Stromal cell of bone marrow (primary cell): ENCODE data around the gene PKIG.
"Not testable (repeated sequence)": the region's sequence is repeated elsewhere in the genome, so short reads cannot be mapped to it uniquely, and the experiment has no call there.

Experiments used
- DNase-seq: peaks from one replicate; pipeline ENCODE4 v3.0.0-alpha.2; 2012; ENCODE audit warnings: low read depth

The PKIG gene

DNA sequence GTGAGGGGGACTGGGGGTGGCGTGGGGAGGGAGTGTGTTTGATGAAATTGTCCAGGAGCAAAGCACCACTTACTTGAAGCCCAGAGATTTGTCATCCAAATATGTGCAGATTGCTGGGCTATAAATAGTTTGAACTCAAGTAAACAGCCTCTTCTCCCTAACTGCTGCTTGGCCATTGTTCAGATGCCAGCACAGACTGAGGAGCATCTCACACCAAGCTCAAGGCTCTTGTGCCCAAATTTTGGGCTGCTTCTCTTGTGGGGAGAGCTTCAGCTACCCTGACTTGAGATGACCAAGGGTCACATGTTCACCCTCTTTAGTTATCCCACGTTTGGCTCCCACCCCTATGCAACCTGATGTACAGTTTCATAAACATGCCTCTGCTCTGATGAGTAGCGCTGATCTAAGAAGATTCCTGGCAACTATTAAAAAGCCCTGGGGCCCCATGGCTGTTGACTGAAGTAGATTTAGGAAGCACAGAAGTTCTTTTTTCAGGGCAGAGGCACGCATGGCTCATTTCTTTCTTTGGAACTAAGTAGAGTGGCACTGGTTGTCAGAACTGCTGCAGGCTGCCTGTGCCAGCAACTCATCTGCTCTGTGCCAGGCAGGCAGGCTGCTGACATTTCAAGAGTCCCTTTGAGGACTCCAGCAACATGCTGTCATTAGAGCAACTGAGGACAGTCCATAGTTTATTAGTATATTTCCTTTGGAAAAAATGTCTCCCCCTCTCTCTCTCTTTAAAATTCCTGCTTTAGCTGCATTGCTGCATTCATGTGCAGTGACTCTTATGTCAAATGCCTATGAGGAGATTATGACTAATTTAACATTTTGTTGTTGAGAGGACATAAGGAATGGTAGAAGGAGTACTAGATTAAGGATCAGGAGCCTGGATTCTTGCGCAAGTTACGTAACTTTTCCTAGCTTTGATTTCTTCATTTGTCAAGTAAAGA is 9.6 kb upstream of the PKIG start:
- DNase-seq = peak; percentile 80

DNA sequence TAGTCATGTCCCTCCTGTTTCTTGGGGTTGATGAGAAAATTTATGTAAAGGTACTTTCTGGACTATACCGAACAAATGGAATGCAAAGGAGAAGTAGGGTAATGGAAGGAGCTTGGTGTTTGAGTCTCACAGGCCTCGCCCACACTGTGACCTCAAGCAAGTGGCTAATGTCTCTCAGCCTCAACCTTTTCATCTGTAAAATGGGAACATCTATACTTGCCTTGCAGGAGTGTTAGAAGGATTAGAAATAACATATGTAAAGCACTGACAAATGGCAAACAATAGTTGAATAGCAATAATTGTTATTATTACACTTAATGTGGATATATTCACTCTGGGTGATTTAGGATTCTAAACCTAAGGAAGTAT is 8.9 kb upstream of the PKIG start:
- no peak for DNase-seq

DNA sequence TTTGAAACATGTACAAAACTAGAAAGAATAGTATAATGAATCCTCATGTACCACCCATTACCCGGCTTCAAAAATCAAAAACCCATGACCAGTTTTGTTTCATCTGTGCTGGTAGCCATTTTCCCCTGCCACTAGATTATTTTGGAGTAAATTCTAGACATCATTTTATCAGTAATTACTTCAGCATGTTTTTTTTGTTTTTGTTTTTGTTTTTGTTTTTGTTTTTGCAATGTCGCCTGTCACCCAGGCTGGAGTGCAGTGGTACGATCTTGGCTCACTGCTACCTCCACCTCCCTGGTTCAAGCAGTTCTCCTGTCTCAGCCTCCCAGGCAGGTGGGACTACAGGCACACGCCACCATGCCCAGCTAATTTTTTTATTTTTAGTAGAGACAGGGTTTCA is 8.0 kb upstream of the PKIG start:
- no peak for DNase-seq

DNA sequence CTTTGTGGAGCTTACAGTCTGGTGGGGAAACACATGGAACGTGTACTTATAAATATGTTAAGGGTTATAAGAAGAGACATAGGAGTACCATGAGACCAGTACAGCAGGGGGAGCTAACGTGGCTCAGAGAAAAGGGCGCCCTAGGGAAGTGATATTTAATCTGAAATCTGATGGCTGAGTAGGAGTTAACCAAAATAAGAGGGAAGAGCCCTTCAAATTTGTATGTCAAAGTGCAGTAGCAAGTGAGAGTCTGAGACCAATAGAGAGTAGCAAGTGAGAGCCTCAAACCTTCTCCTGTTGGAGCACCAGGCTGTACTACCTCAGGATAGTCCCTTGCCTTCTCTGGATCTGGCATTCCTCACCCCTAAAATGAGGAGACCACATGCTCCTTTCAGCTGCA is 6.1 kb upstream of the PKIG start:
- peak; percentile 64 for DNase-seq

DNA sequence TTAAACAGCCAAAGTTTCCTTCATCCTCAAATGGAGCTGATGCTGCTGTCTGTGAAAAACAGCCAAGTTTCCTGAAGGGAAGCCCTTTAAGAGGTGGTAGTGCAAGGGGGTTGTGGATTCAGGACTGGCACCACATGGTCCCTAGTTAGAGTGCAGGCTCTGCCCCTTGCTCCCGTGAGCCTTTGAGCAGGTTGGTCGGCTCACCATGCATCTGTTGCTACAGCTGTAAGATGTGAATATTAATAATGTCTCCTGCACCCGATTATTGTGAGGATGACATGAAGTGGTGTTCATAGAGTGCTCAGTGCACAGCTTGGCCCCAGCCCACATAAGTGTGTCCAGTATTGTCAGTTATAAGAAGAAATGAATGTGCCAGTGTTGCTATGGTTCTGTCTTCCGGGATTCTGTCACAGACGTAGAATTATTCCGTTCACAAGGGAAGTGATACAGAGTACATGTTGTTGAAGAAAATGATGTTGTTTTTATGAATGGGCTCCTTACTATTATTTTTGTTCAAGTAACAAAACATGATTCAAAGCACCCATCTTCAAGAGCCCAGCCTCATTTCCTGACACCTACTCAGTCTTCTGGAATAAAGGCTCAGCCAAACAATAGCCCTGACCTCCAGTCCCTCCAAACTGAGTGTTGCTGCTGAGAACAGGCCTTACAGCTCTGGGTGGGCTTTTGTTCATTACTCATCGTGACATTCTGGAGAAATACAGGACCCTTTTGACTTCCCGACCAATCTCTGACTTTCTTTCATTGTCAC is 2.9 kb upstream of the PKIG start:
- DNase-seq = no peak

DNA sequence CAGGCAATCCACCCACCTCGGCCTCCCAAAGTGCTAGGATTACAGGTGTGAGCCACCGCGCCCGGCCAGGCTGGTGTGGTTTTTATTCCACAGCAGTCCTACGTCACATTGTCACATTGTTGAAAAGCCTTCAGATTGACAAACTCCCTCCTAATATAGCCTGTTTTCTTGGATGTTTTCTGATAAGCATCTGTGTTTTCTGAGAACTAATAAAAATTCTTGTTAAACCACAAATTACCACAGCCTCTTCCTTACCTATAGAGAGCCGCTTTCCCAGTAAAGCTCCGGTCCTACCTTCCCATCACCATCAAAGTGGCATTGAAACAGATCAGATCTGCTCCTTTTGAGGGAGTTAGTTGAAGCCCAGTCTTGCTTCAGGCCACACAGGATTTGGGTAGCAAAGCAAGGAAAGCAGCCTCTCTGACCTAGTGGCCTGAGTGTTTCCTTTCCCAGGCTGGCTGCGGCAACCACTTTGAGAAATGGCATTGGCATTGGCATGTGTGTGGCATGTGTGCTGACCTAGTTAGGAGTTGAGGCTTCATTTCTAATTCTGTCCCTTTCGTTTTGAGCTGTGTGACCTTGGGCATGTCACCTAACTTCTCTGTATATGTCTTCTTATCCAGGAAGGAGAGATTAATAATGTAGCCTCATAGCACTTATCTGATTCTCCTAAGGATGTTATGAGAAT is 1.7 kb upstream of the PKIG start:
- DNase-seq = no peak

DNA sequence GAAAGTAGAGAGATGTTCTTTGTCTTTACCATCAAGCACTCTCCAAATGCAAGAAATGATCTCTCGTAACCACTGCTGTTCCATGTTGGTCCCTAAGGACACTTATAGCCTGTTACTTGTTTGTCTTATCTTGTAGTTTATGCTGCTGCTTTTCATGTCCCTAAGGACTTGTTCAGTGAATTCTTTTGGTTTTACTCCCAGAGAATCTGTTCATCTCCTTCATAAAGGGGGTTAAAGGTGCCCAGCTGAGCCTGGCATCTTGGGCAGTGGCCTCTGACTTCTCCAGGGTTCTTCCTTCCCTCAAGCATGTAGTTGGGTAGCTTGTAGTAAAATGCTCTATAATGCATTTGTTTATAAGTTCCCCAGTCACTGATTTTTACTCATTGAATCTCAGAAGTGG is 864 bp upstream of the PKIG start:
- no peak for DNase-seq

DNA sequence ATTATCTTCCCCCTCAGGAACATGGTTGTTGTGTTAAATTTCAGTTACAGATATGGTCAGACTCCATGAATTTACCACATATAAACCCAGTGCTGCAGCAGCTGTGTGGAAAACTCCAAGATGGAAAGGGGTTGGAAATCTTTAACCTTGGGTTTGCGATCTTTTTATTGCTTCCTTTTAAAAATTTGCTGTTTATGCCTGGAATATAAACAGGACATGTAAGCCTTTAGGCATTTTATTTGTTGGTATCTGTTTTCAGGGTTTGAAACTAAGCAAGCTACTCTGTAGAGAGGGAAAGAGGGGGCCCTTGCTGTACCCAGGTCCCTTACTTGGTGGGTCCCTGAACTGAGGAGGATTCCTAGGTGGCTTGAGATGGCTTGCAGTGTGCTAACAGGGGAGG is 778 bp downstream of the PKIG start:
- no peak for DNase-seq

DNA sequence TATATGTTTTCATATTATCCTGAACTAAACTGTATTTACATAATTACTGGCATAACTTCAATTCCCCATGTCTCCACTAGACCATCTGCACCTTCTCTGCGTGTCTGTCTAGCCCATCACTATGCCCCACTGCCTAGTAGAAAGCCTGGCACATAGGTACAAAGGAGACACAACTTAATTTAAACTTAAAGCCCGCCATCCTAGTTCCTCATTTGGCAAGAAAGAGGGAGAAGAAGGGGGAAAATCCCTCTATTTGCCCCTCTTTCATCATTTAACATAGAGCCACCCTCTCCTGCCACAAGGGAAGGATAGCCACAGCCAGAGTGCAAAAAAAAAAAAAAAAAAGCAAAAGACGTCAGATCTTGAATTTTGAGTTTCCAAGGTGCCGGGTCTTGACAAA is 1.8 kb downstream of the PKIG start:
- no peak for DNase-seq

DNA sequence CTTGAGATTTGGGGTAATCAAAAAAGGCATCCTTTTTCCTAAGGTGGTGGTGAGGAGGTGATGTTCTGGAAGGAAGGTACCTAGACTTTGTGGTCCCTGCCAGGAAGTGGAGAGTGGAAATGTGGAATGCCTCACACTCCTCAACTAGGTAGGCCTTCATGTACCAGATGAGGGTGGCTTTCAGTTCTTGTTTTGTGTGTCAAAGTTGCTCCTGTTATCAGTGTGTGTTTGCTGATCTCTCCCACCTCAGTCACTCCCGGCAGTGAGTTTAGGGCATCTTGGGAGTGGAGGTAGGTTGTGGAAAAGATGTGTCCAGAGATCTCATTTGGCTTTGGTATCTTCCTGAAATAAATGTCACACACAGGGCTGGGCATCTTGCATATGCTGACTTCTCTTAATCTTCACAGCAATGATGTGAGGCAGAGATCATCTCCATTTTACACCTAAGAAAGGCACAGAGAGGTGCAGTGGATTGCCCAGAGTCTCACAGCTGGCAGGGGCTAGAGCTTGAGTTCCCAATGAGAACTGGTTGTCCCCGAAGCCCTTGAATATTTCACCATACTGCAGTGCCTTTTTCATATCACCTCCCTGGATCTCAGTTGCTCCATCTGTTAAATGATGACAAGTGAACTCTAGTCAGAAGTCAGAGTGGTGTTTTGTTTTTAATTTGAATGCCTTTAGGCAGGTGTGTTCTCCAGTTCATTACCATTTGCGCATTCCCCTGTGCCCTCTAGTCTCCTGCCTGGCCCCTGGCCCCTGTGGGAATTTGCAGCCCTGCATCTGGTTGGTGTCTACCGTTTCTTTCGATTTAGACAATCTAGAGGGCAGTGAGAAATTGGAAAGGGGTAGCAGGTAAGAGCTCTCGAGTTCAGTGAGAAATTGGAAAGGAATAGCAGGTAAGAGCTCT is 2.9 kb downstream of the PKIG start:
- no peak for DNase-seq

DNA sequence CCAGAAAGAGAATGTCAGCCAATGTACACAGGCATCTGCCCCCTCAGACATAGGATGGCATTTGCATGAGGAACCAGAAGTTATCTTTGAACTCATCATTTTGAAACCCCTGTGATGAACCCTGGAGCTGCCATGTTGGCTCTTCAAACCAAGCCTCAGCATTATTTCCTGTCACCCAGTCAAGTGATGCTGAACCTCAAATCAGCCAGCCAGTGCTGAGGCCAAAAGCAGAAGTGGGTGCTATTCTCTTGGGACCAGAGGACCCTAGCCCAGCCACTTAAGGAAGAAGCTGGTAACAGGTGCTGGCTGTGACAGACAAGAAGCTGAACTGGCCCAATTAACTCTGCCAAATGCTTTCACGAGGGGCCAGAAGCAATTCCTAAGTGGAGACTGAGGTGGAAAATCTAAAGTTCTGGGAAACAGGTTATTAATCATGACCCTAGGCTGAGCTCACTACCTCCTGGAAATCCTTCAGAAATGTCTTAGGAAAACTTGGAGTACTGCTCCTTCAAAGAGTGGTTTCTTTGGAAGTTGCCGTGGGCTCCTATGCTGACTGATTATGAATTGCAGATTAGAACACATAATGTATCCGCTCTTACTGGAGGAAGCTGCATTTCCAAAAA is 4.0 kb downstream of the PKIG start:
- DNase-seq = no peak

DNA sequence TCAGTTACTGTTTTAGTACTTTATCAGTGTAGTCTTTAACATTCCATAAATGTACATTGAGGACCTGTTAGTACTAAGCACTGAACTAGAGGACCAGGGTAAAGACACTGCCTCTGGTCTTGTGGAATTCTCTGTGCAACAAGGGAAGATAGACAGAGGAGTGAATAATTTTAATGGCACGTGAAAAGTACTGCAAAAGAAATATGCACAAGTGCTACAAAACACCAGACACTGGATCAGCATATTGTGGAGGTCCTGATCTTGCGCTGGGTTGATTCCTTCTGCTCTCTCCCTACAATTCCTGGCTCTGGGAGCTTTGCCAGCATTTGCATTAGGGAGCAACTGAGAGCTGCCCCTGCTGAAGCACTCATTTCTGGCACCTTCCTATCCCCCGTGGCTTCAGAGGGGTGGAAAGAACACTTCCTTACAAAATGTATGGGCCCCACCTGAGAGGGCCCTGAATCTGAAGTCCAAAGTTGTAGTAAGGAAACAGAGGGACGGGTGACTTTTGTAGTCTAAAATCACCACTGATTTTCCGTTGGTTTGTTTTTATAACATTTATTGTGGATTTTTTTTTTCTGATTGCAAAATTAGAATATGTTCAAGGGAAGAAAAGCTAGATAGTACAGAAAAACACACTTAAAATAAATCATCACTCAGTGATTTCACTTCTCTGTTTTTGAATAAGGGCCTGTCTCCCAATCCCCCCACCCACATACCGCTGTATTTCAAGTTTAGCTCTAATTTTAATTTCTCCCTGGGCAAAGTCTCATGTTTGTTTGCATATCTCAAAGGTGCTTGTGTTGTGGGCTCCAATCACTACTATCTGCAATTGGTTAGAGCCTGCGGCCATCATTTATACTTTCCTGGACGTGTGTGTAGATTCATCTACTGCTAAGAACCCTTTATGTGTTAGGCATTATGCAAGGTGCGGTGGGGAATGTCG is 4.9 kb downstream of the PKIG start:
- DNase-seq = no peak

DNA sequence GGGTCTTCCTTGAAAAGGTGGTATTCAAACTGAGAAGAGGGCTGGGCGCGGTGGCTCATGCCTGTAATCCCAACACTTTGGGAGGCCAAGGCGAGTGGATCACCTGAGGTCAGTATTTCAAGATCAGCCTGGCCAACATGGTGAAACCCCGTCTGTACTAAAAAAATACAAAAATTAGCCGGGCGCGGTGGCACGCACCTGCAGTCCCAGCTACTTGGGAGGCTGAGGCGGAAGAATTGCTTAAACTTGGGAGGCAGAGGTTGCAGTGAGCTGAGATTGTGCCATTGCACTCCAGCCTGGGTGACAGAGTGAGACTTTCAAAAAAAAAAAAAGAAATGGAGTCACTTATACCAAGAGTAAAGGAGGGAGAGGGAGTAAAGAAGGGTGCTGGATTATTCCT is 5.9 kb downstream of the PKIG start:
- not testable (repeated sequence) for DNase-seq

DNA sequence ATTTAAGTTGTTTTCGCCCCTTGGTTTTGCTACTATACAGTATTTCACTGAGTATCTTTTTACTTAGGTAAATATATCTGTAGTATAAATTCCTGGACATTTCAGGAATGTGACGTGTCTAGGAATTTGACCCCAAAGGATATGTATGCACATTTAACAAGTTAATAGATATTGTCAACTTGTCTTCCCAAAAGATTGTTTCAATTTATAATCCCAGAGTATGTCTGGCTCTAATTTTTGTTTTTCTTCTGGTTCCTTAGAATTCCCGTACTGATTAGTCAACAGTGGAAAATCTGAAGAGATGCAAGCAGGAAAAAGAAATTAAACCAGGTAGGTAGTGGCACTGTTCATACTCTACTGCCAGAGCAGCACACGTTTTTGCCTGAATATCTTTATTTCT is 7.2 kb downstream of the PKIG start:
- no peak for DNase-seq

DNA sequence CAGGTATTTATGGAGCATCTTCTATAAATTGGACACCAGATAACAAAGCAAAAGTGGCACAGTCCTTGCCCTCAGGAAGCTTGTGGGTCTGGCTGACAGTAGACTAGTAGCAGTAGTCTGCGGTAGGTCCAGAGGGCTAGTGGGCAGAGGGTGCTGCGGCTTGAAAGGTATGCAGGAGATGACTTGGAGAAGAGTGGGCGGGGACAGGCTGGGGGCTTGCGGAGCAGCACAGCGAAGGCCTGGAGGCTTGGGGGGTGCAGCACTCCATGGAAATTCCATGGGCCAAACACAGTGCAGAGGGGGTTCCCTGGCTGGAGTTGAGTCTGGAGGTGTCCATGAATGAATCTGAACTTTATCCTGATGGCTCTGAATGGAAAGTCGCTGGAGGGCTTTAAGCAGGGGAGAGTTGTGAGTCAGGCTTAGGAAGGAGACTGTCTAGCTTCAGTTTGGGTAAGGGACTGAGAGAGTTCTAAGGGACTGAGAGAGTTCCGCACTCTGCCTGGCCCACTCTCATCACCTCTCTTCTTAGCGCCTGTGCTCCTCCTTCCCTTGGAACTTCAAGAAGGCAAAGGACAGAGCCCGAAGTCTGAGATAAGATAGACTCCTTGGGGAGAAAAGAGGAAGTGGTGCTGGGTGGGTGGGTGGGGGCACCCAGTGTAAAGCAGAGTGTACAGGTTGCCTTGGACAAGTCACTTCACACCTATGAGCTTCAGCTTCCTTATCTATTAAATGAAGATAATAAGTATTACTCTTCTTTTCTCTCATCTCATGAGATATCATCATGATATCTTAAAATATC is 8.8 kb downstream of the PKIG start:
- no peak for DNase-seq

DNA sequence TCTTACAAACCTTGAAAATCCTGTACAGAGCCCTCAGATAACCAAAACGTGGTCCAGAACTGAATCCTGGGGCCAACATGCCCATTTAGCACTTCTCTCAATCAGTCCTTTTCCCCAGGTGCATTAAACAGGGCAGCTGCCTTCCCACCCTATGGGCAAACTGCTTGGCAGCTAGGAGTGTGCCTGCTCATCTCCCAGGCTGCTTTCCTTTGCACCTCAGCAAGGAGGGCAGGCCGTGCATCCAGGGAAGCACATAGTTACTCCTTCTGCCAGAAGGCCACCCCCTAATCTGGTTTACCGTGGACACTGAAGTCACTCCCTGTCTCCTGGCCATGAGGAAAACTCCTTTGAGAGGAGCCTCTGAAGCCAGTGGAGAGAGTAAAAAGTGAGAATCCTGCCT is 10.0 kb downstream of the PKIG start:
- no peak for DNase-seq

DNA sequence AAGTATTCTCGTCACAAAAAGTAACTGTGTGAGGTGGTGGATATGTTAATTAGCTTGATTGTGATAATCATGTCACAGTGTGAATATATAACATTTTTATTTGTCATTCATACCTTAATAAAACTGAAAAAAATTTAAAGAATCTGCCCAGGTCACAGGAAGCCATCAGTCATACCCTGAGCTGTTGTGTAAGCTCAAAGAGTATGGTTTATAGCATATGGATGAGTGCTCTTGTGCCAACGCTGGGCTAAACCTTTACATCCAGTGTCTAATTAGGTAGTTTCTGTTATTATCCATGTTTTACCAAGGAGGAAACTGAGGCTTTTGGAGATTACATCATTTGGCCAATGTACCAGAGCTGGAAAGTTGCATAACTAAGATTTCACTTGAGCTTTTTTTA is 11.4 kb downstream of the PKIG start:
- no peak for DNase-seq

DNA sequence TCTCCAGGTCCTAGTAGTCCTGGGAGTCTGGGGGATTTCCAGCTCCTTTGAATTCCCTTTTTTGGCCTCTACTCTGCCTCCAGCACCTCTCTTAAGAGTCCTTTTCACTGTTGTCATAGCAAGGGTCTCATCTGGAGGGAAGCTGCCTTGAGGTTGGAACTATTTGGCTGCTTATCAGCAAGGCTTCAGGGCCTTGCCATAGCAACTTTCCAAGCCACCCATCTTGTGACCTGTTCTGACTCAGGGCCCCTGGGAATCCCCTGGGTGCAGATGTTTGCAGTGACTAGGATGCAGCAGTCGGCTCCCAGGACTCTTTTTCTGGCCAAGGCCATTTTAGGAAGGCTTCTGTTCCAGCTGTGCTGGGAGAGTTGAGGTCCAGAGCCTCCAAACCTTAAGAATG is 12.4 kb downstream of the PKIG start:
- peak; percentile 33 for DNase-seq

DNA sequence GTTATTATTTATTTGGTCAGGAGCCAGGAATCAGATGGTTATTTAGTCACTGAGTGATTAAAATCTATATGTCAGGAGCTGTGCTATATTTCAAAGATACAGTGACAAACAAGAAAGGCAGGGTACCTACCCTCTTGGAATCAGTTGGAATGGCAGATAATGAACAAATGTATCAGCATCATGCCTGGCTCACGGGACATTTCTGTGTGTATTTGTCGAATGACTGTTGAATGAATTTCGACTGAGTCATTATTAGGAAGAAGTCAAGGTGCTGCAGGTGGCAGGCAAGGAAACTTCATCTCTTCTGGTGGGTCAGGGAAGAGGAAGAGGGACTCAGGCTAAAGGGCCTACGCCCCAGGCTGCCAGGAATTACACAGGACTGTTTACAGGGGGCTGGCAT is 13.6 kb downstream of the PKIG start:
- no peak for DNase-seq
